ENCODE data around the gene EIF2B4. TPM values are rescaled to one million over a fixed set of nuclear protein-coding genes. Genes with fewer than 3 reads are reported as not detected.

Gene EIF2B4
- total RNA-seq, 1 experiment from 2014 or later = 32.9 TPM

- no peak overlapping the region for H3K4me2 ChIP-seq
- H3K27ac ChIP-seq = no peak overlapping the region
- BruUV-seq (replicated peaks) = no TSS peak
- H4K20me1 ChIP-seq (ENCODE audit: insufficient read depth) = no peaks in the 10 kb centered on the region
- H3K9me3 ChIP-seq (ENCODE audit: insufficient read depth, low read depth) = no peaks in the 10 kb centered on the region
- H3K9me2 ChIP-seq (ENCODE audit: insufficient read depth) = no peaks in the 10 kb centered on the region
- intact Hi-C loops (cut with micrococcal nuclease; ENCODE audit: unreplicated experiment) = no loop called here
- H3K4me3 ChIP-seq = no peak overlapping the region
- H3K4me1 ChIP-seq (replicated peaks; ENCODE audit: insufficient read depth) = peaks cover 14% of the 10 kb centered on the region
- H2AFZ ChIP-seq = no peak overlapping the region
- H3F3A ChIP-seq (ENCODE audit: insufficient read depth, low read depth) = peaks cover 12% of the 10 kb centered on the region; the same call in 1 of the 2 replicates
- ChIA-PET CTCF (no interaction called here), POLR2A (ENCODE audit: unreplicated experiment) (interaction anchor here (0.6 kb wide), 1 partner anchor 46 kb away, joined by 4 read pairs; no protein-coding TSS in a partner anchor)
- no peak for DNase-seq
- H3K27me3 ChIP-seq (ENCODE audit: insufficient read depth, low read depth) = no peaks in the 10 kb centered on the region
- no peaks in the 10 kb centered on the region for H3K36me3 ChIP-seq (ENCODE audit: low read depth)
- no peak for TF ChIP-seq EZH2 (IDR thresholded peaks at IDR 0.05; ENCODE audit: low read depth)
- TF ChIP-seq CTCF (conservative IDR thresholded peaks at IDR 0.05) = no peak
- peaks cover 5% of the 10 kb centered on the region; the same call in 1 of the 2 replicates for H3K79me2 ChIP-seq (ENCODE audit: low read depth)
These were observed 53.3 kb downstream of the EIF2B4 start for GRCh38 chr2:27316655-27317412.

GRCh38 chr2:27315122-27315521 is 55.0 kb downstream of the EIF2B4 start:
- ChIA-PET CTCF (no interaction called here), POLR2A (ENCODE audit: unreplicated experiment) (no interaction called here)

GRCh38 chr2:27314709-27315108 is 55.4 kb downstream of the EIF2B4 start:
- H3K27ac ChIP-seq = no peak overlapping the region
- no peak overlapping the region for H3K4me3 ChIP-seq
- BruUV-seq (replicated peaks) = no TSS peak
- H3K9me2 ChIP-seq (ENCODE audit: insufficient read depth) = no peaks in the 10 kb centered on the region
- no peak for DNase-seq
- no peaks in the 10 kb centered on the region for H3F3A ChIP-seq (ENCODE audit: insufficient read depth, low read depth)
- POLR2A ChIA-PET (ENCODE audit: unreplicated experiment) = no interaction called here
- no peaks in the 10 kb centered on the region for H4K20me1 ChIP-seq (ENCODE audit: insufficient read depth)
- no peak overlapping the region for H2AFZ ChIP-seq
- no peaks in the 10 kb centered on the region for H3K9me3 ChIP-seq (ENCODE audit: insufficient read depth, low read depth)
- TF ChIP-seq CTCF (conservative IDR thresholded peaks at IDR 0.05) (no peak), EZH2 (IDR thresholded peaks at IDR 0.05; ENCODE audit: low read depth) (no peak)
- H3K36me3 ChIP-seq (ENCODE audit: low read depth) = no peaks in the 10 kb centered on the region
- H3K27me3 ChIP-seq (ENCODE audit: insufficient read depth, low read depth) = no peaks in the 10 kb centered on the region
- no peaks in the 10 kb centered on the region for H3K79me2 ChIP-seq (ENCODE audit: low read depth)
- CTCF ChIA-PET = no interaction called here
- H3K4me2 ChIP-seq = no peak overlapping the region
- intact Hi-C loops (cut with micrococcal nuclease; ENCODE audit: unreplicated experiment) = no loop called here
- no peaks in the 10 kb centered on the region for H3K4me1 ChIP-seq (replicated peaks; ENCODE audit: insufficient read depth)

More at GRCh38 chr2:27315122-27315521, 55.0 kb downstream of the EIF2B4 start:
- no peaks in the 10 kb centered on the region for H3F3A ChIP-seq (ENCODE audit: insufficient read depth, low read depth)
- H3K4me3 ChIP-seq = no peak overlapping the region
- no peak overlapping the region for H3K27ac ChIP-seq
- H3K9me3 ChIP-seq (ENCODE audit: insufficient read depth, low read depth) = no peaks in the 10 kb centered on the region
- BruUV-seq (replicated peaks) = no TSS peak
- intact Hi-C loops (cut with micrococcal nuclease; ENCODE audit: unreplicated experiment) = no loop called here
- no peaks in the 10 kb centered on the region for H3K9me2 ChIP-seq (ENCODE audit: insufficient read depth)
- H3K79me2 ChIP-seq (ENCODE audit: low read depth) = no peaks in the 10 kb centered on the region
- no peak for TF ChIP-seq EZH2 (IDR thresholded peaks at IDR 0.05; ENCODE audit: low read depth)
- TF ChIP-seq CTCF (conservative IDR thresholded peaks at IDR 0.05) = no peak
- H2AFZ ChIP-seq = no peak overlapping the region
- no peak for DNase-seq
- H3K27me3 ChIP-seq (ENCODE audit: insufficient read depth, low read depth) = no peaks in the 10 kb centered on the region
- no peaks in the 10 kb centered on the region for H3K4me1 ChIP-seq (replicated peaks; ENCODE audit: insufficient read depth)
- H4K20me1 ChIP-seq (ENCODE audit: insufficient read depth) = no peaks in the 10 kb centered on the region
- no peak overlapping the region for H3K4me2 ChIP-seq
- H3K36me3 ChIP-seq (ENCODE audit: low read depth) = no peaks in the 10 kb centered on the region

Other genes starting within 250 kb of the EIF2B4 start
- not detected in 2 replicates for gene ABHD1, start 246.5 kb downstream of the EIF2B4 start, total RNA-seq (2021)
- 35.7 and 36.2 TPM in 2 replicates for gene PREB, start 235.7 kb downstream of the EIF2B4 start, total RNA-seq (2021)
- gene PRR30, start 230.9 kb downstream of the EIF2B4 start, total RNA-seq (2021) = not detected in 2 replicates
- gene TCF23, start 221.3 kb downstream of the EIF2B4 start, total RNA-seq (2021) = not detected in 2 replicates
- gene ATRAID, start 158.3 kb downstream of the EIF2B4 start, total RNA-seq (2021) = 92.8 and 126 TPM in 2 replicates
- gene SLC5A6, start 158.1 kb downstream of the EIF2B4 start, total RNA-seq (2021) = 49.0 and 70.0 TPM in 2 replicates
- 41.5 and 70.8 TPM in 2 replicates for gene CAD, start 153.0 kb downstream of the EIF2B4 start, total RNA-seq (2021)
- gene SLC30A3, start 107.3 kb downstream of the EIF2B4 start, total RNA-seq (2021) = 1.5 and 2.3 TPM in 2 replicates
- gene DNAJC5G, start 94.9 kb downstream of the EIF2B4 start, total RNA-seq (2021) = not detected in 2 replicates
- 8.2 and 9.8 TPM in 2 replicates for gene TRIM54, start 87.9 kb downstream of the EIF2B4 start, total RNA-seq (2021)
- 2.8 and 4.6 TPM in 2 replicates for gene UCN, start 61.9 kb downstream of the EIF2B4 start, total RNA-seq (2021)
- gene MPV17, start 47.2 kb downstream of the EIF2B4 start, total RNA-seq (2021) = 42.2 and 47.5 TPM in 2 replicates
- gene GTF3C2, start 13.6 kb downstream of the EIF2B4 start, total RNA-seq (2021) = 57.5 and 69.8 TPM in 2 replicates
- gene SNX17, start 278 bp upstream of the EIF2B4 start, total RNA-seq (2021) = 60.6 and 73.7 TPM in 2 replicates
- gene ZNF513, start 10.4 kb upstream of the EIF2B4 start, total RNA-seq (2021) = 4.1 and 4.5 TPM in 2 replicates
- gene PPM1G, start 39.3 kb upstream of the EIF2B4 start, total RNA-seq (2021) = 114 and 136 TPM in 2 replicates
- gene NRBP1, start 58.3 kb upstream of the EIF2B4 start, total RNA-seq (2021) = 67.9 and 83.9 TPM in 2 replicates
- 62.9 and 91.7 TPM in 2 replicates for gene KRTCAP3, start 72.0 kb upstream of the EIF2B4 start, total RNA-seq (2021)
- 26.2 and 27.2 TPM in 2 replicates for gene IFT172, start 119.4 kb upstream of the EIF2B4 start, total RNA-seq (2021)
- gene FNDC4, start 124.9 kb upstream of the EIF2B4 start, total RNA-seq (2021) = 5.3 and 6.3 TPM in 2 replicates
- 3.4 and 4.0 TPM in 2 replicates for gene GCKR, start 126.5 kb upstream of the EIF2B4 start, total RNA-seq (2021)
- 27.1 and 40.6 TPM in 2 replicates for gene ZNF512, start 212.7 kb upstream of the EIF2B4 start, total RNA-seq (2021)

Measured in PC-9 (cell line).